GM19395 (cell line): ENCODE measurements around the gene TBX19.

ENCODE experiments used
- ATAC-seq: cut with Tn5 transposase; IDR thresholded peaks from one replicate; pipeline ENCODE4 v1.9.1; 2021; ENCODE audit warnings: mild to moderate bottlenecking, moderate library complexity; ENCODE audit not compliant: unreplicated experiment

TBX19 gene

GRCh38 chr1:168319691-168320090, 39.0 kb downstream of the TBX19 start:
- no peak for ATAC-seq

- ATAC-seq: no peak
These were observed 39.5 kb downstream of the TBX19 start for GRCh38 chr1:168320149-168320548.

DNA sequence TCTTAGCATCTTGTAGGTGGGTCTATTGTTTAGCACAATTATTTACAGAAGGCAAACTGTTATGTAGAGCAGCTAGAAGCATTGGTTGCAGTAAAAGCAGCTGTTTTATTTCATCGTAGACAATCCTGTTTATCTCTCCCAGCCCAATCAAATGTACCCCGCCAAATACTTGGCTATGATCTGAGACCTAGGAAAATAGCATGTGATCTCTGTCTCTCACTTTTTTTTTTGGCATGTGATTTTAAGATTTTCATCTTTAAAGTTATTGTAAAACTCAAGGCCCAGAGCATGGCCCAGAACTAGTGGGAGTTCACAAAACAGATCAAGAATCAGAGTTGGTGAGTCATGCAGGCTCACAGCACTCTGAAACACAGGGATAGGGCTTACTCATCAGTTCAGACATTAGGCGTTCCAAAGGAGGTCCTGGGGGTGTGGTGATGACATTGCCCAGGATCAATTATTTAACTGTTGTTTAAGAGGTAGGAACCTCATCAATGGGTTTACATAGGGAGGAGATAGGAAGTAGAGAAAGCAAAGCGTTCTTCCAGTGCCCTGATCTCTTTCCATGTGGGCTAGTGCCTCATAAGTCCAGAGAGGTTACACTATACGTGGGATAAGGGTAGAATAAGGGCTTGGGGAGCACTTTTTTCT, 40.2 kb downstream of the TBX19 start:
- no peak for ATAC-seq

DNA sequence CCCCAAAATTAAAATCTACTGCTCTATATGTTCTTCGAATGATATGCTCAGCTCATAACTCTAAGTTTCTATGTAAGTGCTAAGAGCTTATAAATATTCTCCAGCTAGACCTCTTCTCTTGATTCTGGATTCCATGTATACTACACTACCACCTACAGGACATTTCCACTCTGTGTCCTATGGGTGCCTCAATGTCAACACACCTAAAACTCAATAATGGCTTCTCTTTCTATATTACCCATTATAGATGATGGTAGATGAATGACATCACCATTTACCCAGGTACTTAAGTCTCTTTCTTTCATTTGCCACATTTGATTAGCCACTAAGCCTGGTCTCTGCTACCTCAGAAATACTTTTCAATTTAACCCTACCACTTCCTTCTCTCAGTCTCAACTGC, 41.3 kb downstream of the TBX19 start:
- ATAC-seq: no peak

- ATAC-seq: no peak
These were observed 44.2 kb downstream of the TBX19 start for GRCh38 chr1:168324745-168325425.

- ATAC-seq: no peak
These were observed 48.2 kb downstream of the TBX19 start for GRCh38 chr1:168328731-168329364.

DNA sequence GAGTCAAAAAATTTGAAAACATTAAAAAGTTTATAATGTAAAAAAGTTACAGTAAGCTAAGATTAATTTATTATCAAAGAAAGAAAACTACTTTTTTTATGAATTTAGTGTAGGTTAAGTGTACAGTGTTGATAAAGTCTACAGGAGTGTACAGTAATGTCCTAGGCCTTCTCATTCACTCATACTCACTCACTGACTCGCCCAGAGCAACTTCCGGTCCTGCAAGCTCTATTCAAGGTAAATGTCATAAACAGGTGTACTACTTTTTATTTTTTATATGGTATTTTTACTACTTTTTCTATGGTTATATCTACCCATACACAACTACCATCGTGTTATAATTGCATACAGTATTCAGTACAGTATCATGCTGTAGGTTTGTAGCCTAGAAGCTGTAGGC, 49.6 kb downstream of the TBX19 start:
- ATAC-seq: no peak

DNA sequence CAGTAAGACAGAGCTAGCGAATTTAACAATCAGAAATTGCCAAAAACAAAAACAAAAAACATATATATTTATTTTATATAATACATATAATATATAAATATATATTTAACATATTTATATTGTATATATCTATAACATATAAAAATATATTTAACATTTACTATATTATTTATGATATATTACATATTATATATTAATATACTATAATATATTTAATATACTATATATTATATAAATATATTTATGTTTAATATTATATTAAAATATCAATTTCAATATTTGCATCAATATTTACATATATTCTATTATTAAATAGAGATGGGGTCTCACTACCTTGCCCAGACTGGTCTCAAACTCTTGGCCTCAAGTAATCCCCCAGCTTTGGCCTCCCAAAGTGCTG, 50.9 kb downstream of the TBX19 start:
- ATAC-seq: no peak

DNA sequence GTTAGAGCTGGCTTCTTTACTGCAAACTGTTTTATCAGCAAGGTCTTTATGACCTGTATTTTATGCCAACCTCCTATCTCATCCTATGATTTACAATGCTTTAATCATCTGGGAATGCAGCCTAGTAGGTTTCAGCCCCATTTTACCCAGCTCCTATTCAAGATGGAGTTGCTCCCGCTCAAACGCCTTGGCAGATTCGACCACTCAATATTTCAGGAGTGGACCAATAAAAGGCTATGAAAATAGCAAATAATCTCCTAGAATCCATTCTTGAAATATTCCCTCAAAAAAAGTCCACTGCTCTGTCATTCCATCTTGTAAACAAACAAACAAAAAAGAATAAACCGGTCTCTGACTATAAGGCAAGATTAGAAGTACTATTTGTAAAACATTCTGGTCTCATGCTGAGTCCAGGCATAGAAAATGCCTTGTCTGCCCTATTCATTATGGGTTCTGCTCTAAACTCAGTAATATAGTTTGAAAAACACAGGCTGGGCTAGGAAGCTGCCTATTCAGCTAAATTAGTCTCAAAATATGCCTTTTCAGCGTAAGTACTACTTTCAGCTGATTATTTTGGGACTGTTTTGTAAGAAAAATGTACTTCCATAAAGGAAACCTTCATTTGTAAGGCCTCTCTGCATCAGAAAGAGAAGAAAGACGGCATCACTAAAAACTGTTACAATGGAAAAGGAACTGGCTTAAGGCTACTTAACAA, 53.0 kb downstream of the TBX19 start:
- no peak for ATAC-seq

GRCh38 chr1:168335500-168335899, 54.8 kb downstream of the TBX19 start:
- no peak for ATAC-seq

DNA sequence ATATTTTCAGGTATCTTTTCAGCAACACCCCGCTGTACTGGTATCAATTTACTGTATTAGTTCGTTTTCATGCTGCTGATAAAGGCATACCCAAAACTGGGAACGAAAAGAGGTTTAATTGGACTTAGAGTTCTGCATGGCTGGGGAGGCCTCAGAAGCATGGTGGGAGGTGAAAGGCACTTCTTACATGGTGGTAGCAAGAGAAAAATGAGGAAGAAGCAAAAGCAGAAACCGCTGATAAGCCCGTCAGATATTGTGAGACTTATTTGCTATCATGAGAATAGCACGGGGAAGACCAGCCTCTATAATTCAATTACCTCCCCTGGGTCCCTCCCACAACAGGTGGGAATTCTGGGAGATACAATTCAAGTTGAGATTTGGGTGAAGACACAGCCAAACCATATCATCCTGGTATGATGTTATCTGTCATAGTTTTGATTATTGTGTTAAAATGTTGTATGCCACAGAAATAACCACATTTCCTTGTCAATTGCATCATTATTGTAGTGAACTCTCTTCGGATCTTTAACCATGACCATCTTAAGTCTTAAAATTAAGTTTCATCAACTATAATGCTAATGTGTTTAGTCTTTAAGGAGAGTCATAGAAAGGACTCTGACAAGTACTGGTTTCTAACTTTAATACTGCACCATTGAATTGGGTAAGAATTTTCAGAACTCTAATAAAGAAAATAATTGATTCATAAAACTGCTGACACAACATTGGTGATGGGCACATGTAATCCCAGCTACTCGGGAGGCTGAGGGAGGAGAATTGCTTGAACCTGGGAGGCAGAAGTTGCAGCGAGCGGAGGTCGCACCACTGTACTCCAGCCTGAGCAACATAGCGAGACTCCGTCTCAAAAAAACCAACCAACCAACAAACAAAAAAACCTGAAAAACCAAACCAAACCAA, 58.2 kb downstream of the TBX19 start:
- no peak for ATAC-seq

GRCh38 chr1:168340781-168341482, 60.3 kb downstream of the TBX19 start:
- no peak for ATAC-seq

DNA sequence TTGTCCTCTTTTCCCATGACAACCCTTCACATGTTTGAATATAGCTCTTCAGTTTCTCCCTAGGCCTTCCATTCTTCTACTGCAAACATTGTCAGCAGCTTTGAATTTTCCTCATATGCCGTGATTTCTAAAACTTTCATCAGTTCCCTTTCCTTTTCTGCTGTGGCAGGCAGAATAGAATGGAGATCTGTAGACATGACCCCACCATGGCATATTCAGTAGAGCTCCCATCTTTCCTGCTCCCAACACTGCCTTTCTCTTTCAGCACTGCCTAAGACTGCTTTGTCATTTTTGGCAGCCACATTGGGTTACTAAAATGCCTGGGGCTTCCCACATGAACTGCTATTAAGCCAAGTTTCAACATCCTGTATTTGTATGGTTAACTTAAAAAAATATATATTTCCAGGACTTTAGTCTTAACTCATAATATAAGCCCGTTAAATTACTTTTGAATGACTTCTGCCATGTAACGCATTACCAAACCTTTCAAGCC, 60.9 kb downstream of the TBX19 start:
- ATAC-seq: no peak

- peak; percentile 95 for ATAC-seq
These were observed 62.0 kb downstream of the TBX19 start for GRCh38 chr1:168342572-168343280.

- no peak for ATAC-seq
These were observed 62.9 kb downstream of the TBX19 start for GRCh38 chr1:168343566-168343965.

GRCh38 chr1:168344517-168344916, 63.8 kb downstream of the TBX19 start:
- ATAC-seq: no peak

DNA sequence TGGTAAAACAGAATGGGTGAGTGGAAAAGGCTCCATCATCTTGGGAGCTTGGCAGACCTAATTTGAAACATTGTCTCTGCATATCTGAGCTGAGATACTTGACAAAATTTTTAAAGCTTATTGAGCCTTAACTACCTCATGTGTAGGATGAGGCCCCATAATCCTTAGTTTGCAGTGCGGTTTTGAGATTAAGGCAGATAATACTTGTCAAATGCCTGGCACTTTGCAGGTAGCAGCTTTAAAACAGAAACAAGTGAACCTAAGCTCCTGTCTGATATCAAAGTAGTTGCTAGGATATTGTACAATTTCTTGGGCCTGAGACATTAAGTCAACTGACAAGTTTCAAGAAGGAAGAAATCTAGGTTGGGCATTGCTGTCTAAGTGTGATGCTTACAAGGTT, 65.3 kb downstream of the TBX19 start:
- no peak for ATAC-seq

DNA sequence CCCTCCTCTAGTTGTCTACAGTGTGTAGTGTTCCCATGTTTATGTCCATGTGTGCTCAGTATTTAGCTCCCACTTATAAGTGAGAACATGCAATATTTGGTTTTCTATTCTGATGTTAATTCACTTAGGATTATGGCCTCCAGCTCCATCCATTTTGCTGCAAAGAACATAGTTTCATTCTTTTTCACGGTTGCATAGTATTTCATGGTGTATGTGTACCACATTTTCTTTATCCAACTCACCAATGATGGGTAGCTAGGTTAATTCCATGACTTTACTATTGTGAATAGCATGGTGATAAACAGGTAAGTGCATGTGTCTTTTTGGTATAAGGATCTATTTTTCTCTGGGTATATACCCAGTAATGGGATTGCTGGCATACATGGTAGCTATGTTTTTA, 67.0 kb downstream of the TBX19 start:
- no peak for ATAC-seq

DNA sequence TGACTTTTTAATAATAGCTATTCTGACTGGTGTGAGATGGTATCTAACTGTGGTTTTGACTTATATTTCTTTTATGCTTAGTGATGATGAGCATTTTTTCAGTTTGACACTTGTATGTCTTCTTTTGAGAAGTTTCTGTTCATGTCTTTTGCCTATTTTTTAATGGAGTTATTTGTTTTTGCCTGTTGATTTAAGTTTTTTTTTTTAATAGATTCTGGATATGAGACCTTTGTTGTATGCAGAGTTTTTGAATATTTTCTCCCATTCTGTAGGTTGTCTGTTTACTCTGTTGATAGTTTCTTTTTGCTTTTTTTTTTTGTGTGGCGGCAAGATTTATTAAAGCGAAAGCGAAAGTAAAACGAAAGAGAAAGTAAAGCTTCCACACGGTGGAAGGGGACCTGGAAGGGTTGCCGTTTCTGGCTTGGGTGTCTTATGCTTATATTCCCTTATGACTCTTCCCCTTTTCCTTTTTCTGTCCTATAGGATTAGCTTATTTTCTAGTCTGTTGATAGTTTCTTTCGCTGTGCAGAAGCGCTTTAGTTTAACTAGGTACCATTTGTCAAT, 67.6 kb downstream of the TBX19 start:
- ATAC-seq: no peak
